Left hindlimb (tissue), 1 donor: ENCODE results near the gene HNRNPD.
A peak's percentile ranks its signal among the peaks of the same experiment; 100 is the strongest.
"Not testable (repeated sequence)": the region's sequence is repeated elsewhere in the genome, so short reads cannot be mapped to it uniquely, and the experiment has no call there.

ENCODE experiments used
- DNase-seq: peaks from one replicate; pipeline ENCODE4 v3.0.0-alpha.2; 2018

The HNRNPD gene

GRCh38 chr4:82372517-82373485 lies 990 bp downstream of the HNRNPD start:
- DNase-seq = peak; percentile 85

- no peak for DNase-seq
Observed at GRCh38 chr4:82371497-82371896, 2.3 kb downstream of the HNRNPD start.

GRCh38 chr4:82367438-82368097 lies 6.2 kb downstream of the HNRNPD start:
- no peak for DNase-seq

GRCh38 chr4:82366431-82366830 lies 7.4 kb downstream of the HNRNPD start:
- not testable (repeated sequence) for DNase-seq

GRCh38 chr4:82363896-82364487 lies 9.8 kb downstream of the HNRNPD start:
- no peak for DNase-seq

GRCh38 chr4:82362565-82362964 lies 11.2 kb downstream of the HNRNPD start:
- no peak for DNase-seq

GRCh38 chr4:82360298-82361177 lies 13.3 kb downstream of the HNRNPD start:
- no peak for DNase-seq

GRCh38 chr4:82358847-82359246 lies 14.9 kb downstream of the HNRNPD start:
- no peak for DNase-seq

- DNase-seq = no peak
Observed at GRCh38 chr4:82357640-82358039, 16.2 kb downstream of the HNRNPD start.

GRCh38 chr4:82354788-82355187 lies 19.0 kb downstream of the HNRNPD start:
- no peak for DNase-seq

- DNase-seq = no peak
Observed at GRCh38 chr4:82352825-82353366, 20.9 kb downstream of the HNRNPD start.

GRCh38 chr4:82352118-82352824 lies 21.5 kb downstream of the HNRNPD start:
- DNase-seq = no peak

- DNase-seq = no peak
Observed at GRCh38 chr4:82346126-82346525, 27.7 kb downstream of the HNRNPD start.

GRCh38 chr4:82335043-82335442 lies 38.7 kb downstream of the HNRNPD start:
- no peak for DNase-seq

- DNase-seq = not testable (repeated sequence)
Observed at GRCh38 chr4:82333641-82334040, 40.1 kb downstream of the HNRNPD start.

- no peak for DNase-seq
Observed at GRCh38 chr4:82331814-82332213, 42.0 kb downstream of the HNRNPD start.

GRCh38 chr4:82320351-82320750 lies 53.4 kb downstream of the HNRNPD start:
- no peak for DNase-seq

GRCh38 chr4:82303063-82303462 lies 70.7 kb downstream of the HNRNPD start:
- not testable (repeated sequence) for DNase-seq
